Mesothelial cell of epicardium (in vitro differentiated cells): ENCODE data around the gene MCF2. TPM values are rescaled to one million over a fixed set of nuclear protein-coding genes. Genes with fewer than 3 reads are reported as not detected.

Experiments
- DNase-seq, 2 experiments: peaks; one replicate each; pipeline ENCODE4 v3.0.0; 2021; ENCODE audit warnings: low spot score in 2 of 2; ENCODE audit not compliant: unreplicated experiment in 2 of 2
- H3K27ac Mint-ChIP-seq: 2 replicates; pipeline ENCODE4 v1.8.0; 2021; ENCODE audit warnings: mixed read lengths
- H3K27me3 Mint-ChIP-seq: 2 replicates; pipeline ENCODE4 v1.8.0; 2021; ENCODE audit warnings: low read depth, mixed read lengths
- H3K36me3 Mint-ChIP-seq: 2 replicates; pipeline ENCODE4 v1.8.0; 2021; ENCODE audit warnings: mixed read lengths
- H3K4me1 Mint-ChIP-seq: 2 replicates; pipeline ENCODE4 v1.8.0; 2021; ENCODE audit warnings: mixed read lengths
- H3K4me3 Mint-ChIP-seq: 2 replicates; pipeline ENCODE4 v1.8.0; 2021; ENCODE audit warnings: mild to moderate bottlenecking, moderate library complexity, mixed read lengths
- H3K9me3 Mint-ChIP-seq: 2 replicates; pipeline ENCODE4 v1.8.0; 2021; ENCODE audit warnings: mixed read lengths
- total RNA-seq: library from RNA; stranded (reverse); gene quantifications from 3 replicates; pipeline ENCODE4 v1.2.1, GENCODE V29; 2021
- TF ChIP-seq, protein P1 (sequence below): fragments of 200-600 bp; sonication (generic); IDR thresholded peaks from one replicate; pipeline ENCODE4 v1.5.0; 2021; ENCODE audit warnings: antibody characterized with exemption; ENCODE audit not compliant: unreplicated experiment

MCF2 gene
- total RNA-seq, 1 donor from 2014 or later, result not detected

DNA sequence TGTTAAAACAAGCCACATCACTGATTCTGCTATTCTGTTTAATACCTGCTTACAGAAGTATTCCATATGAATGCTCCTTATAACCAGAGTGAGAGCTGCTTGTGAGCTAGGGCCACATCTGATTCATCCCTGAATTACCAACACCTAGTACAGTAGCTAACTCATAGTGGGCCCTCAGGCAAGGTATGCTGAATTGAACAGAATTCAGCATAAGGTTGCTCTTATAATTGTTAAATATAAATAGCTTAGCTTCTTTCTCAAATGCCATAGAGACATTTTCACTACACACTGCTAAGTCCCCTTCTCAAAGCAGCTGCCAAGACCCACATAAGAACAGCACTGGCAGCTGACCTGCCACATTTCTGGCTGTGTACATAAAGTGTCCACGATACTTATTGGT is 27.0 kb upstream of the MCF2 start:
- H3K9me3 Mint-ChIP-seq, result peaks cover 10% of the 10 kb centered on the region
- TF ChIP-seq, protein P1, sequence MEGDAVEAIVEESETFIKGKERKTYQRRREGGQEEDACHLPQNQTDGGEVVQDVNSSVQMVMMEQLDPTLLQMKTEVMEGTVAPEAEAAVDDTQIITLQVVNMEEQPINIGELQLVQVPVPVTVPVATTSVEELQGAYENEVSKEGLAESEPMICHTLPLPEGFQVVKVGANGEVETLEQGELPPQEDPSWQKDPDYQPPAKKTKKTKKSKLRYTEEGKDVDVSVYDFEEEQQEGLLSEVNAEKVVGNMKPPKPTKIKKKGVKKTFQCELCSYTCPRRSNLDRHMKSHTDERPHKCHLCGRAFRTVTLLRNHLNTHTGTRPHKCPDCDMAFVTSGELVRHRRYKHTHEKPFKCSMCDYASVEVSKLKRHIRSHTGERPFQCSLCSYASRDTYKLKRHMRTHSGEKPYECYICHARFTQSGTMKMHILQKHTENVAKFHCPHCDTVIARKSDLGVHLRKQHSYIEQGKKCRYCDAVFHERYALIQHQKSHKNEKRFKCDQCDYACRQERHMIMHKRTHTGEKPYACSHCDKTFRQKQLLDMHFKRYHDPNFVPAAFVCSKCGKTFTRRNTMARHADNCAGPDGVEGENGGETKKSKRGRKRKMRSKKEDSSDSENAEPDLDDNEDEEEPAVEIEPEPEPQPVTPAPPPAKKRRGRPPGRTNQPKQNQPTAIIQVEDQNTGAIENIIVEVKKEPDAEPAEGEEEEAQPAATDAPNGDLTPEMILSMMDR, result no peak

DNA sequence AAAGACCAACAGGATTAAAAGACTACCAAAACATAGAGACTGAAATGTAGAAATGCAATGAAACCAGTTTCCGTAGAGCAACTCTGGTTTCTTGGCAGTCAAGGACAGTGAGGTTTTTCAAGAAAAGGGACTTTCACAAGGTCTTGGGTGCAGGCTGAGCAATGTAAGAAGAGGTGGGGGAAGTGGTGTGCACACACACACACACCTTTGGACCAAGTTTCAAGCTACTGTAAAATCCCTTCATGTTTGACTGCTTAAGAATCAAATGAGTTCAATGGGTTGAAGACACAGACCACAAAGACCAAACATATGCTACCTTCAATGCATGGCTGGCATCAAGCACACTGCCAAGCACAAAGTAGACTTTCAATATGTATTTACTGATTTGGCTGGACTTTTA is 17.8 kb upstream of the MCF2 start:
- no peaks in the 10 kb centered on the region for H3K36me3 Mint-ChIP-seq
- H3K4me1 Mint-ChIP-seq, result no peaks in the 10 kb centered on the region
- H3K9me3 Mint-ChIP-seq, result peaks cover 27% of the 10 kb centered on the region
- H3K4me3 Mint-ChIP-seq, result no peak overlapping the region
- no peak overlapping the region for H3K27ac Mint-ChIP-seq
- TF ChIP-seq, protein P1, result no peak
- DNase-seq, result no peak
- no peaks in the 10 kb centered on the region for H3K27me3 Mint-ChIP-seq

More for the DNA sequence above, 27.0 kb upstream of the MCF2 start:
- Mint-ChIP-seq H3K27me3 (no peaks in the 10 kb centered on the region), H3K4me3 (no peak overlapping the region), H3K27ac (no peak overlapping the region), H3K4me1 (no peaks in the 10 kb centered on the region), H3K36me3 (peaks cover 2% of the 10 kb centered on the region)
- no peak for DNase-seq

DNA sequence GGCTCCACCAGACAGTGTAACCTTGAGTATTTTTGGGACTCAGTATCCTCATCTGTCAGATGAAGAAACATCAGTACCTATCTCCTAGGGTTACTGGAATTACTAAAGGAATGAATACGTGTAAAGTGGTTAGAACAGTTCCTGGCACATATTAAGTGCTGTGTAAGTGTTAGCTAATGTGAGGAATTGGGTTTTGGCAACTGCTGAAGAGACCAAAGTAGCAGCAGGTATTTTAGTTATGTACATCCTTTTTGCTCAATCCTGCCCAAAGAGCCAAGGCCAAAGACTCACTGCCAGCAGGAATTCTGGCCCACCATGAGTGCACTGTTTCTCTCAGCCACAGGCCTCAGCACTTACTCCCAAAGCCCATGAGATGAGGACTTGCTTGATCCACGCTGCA is 16.7 kb upstream of the MCF2 start:
- peaks cover 34% of the 10 kb centered on the region for H3K9me3 Mint-ChIP-seq
- H3K36me3 Mint-ChIP-seq, result no peaks in the 10 kb centered on the region
- no peak overlapping the region for H3K4me3 Mint-ChIP-seq
- no peaks in the 10 kb centered on the region for H3K27me3 Mint-ChIP-seq
- no peak for DNase-seq
- no peak overlapping the region for H3K27ac Mint-ChIP-seq
- TF ChIP-seq, protein P1, result no peak
- H3K4me1 Mint-ChIP-seq, result no peaks in the 10 kb centered on the region

GRCh38 chrX:139720979-139721378 is 13.0 kb upstream of the MCF2 start:
- H3K4me3 Mint-ChIP-seq, result no peak overlapping the region
- H3K4me1 Mint-ChIP-seq, result no peaks in the 10 kb centered on the region
- TF ChIP-seq, protein P1, result no peak
- peaks cover 33% of the 10 kb centered on the region for H3K9me3 Mint-ChIP-seq
- H3K27me3 Mint-ChIP-seq, result no peaks in the 10 kb centered on the region
- no peak for DNase-seq
- H3K27ac Mint-ChIP-seq, result no peak overlapping the region
- H3K36me3 Mint-ChIP-seq, result no peaks in the 10 kb centered on the region

DNA sequence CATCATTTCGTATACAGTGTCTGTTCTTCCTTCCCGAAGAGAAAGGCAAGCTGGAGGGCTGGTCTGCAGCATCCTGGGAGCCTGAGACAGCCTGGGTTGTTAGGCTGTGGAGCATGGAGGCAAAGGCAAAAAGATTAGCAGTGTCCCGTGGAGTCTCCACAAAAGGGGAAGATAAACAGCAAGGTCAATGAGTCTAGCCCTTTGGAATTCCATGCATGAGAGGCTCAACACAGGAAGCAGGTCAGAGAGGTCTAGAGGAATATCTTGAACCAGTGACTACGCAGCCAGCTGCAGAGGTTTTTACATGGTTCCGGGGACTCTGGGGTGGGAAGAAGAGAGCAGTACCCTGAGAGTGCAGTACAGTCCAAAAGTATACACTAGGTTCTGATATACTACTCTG is 12.2 kb upstream of the MCF2 start:
- no peaks in the 10 kb centered on the region for H3K36me3 Mint-ChIP-seq
- TF ChIP-seq, protein P1, result no peak
- H3K9me3 Mint-ChIP-seq, result peaks cover 37% of the 10 kb centered on the region
- H3K4me3 Mint-ChIP-seq, result no peak overlapping the region
- no peak overlapping the region for H3K27ac Mint-ChIP-seq
- no peaks in the 10 kb centered on the region for H3K4me1 Mint-ChIP-seq
- no peaks in the 10 kb centered on the region for H3K27me3 Mint-ChIP-seq
- DNase-seq, result no peak

DNA sequence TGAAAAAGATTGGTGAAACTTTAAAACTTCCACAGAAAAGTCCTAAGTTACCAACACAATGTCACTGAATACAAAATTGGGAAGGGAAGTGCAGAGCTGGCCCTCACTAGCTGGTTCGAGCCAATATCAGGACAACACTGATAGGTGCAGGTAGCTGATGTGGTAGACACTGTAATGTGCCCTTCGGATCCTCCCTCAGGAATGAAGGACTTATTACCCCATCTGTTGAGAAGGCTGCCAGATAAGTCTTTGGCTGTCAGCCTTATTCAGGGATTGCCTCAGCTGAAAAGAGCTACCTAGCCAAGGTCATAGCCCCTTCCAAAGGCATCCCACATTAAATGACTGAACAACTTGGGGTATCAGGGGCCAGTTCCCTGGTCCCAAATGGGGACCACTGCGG is 5.3 kb downstream of the MCF2 start:
- no peak for DNase-seq
- TF ChIP-seq, protein P1, result no peak
- Mint-ChIP-seq H3K27me3 (no peaks in the 10 kb centered on the region), H3K4me3 (no peak overlapping the region), H3K36me3 (no peaks in the 10 kb centered on the region), H3K4me1 (no peaks in the 10 kb centered on the region), H3K27ac (no peak overlapping the region), H3K9me3 (peaks cover 37% of the 10 kb centered on the region)
